ENCODE data around the gene PEX6.

PEX6 gene

DNA sequence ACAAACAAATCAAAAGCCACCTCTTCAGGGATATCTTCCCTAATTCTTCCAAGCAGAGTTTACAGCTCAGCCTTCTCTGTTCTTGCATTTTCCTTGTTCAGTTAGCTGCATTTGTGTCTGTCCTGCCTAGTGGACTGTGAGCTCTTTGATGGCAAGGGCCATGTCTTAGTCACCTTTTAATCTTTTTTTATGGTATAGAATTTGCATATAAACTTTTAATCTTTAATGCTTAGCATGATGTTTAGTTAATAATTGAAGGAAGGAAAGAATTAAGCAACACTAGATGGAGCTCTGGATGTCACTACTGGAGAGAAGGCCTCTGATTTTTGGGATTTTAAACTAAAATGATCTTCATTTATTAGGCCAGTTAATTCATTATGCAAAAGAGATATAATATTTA lies 17.5 kb upstream of the PEX6 start:
- TF ChIP-seq TCF4 (CRISPR knock-in tag; IDR thresholded peaks at IDR 0.05; ENCODE audit: borderline replicate concordance) = no peak
- TF ChIP-seq BACH2 (CRISPR knock-in tag; IDR thresholded peaks at IDR 0.05; ENCODE audit: borderline replicate concordance) = no peak
- no peak for TF ChIP-seq CSRNP3 (CRISPR knock-in tag; IDR thresholded peaks at IDR 0.05)
- TF ChIP-seq CSDC2 (CRISPR knock-in tag; IDR thresholded peaks at IDR 0.05) = no peak
- no peak for TF ChIP-seq ZNF565 (CRISPR knock-in tag; conservative IDR thresholded peaks at IDR 0.05; ENCODE audit: low read depth)
- no peak for TF ChIP-seq TOX (CRISPR knock-in tag; IDR thresholded peaks at IDR 0.05; ENCODE audit: borderline replicate concordance)
- no peak for TF ChIP-seq ZNF8 (CRISPR knock-in tag; IDR thresholded peaks at IDR 0.05)
- TF ChIP-seq GLIS3 (CRISPR knock-in tag; IDR thresholded peaks at IDR 0.05) = no peak
- no peak for TF ChIP-seq RARB (CRISPR knock-in tag; IDR thresholded peaks at IDR 0.05)
- no peak for TF ChIP-seq ARNTL (CRISPR knock-in tag; IDR thresholded peaks at IDR 0.05; ENCODE audit: borderline replicate concordance, low read depth)
- TF ChIP-seq ZFP3 (CRISPR knock-in tag; IDR thresholded peaks at IDR 0.05) = no peak
- TF ChIP-seq, protein P1, sequence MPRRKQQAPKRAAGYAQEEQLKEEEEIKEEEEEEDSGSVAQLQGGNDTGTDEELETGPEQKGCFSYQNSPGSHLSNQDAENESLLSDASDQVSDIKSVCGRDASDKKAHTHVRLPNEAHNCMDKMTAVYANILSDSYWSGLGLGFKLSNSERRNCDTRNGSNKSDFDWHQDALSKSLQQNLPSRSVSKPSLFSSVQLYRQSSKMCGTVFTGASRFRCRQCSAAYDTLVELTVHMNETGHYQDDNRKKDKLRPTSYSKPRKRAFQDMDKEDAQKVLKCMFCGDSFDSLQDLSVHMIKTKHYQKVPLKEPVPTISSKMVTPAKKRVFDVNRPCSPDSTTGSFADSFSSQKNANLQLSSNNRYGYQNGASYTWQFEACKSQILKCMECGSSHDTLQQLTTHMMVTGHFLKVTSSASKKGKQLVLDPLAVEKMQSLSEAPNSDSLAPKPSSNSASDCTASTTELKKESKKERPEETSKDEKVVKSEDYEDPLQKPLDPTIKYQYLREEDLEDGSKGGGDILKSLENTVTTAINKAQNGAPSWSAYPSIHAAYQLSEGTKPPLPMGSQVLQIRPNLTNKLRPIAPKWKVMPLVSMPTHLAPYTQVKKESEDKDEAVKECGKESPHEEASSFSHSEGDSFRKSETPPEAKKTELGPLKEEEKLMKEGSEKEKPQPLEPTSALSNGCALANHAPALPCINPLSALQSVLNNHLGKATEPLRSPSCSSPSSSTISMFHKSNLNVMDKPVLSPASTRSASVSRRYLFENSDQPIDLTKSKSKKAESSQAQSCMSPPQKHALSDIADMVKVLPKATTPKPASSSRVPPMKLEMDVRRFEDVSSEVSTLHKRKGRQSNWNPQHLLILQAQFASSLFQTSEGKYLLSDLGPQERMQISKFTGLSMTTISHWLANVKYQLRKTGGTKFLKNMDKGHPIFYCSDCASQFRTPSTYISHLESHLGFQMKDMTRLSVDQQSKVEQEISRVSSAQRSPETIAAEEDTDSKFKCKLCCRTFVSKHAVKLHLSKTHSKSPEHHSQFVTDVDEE (CRISPR knock-in tag; IDR thresholded peaks at IDR 0.05) = no peak
- no peak for TF ChIP-seq ISL1 (CRISPR knock-in tag; IDR thresholded peaks at IDR 0.05)
- no peak for TF ChIP-seq ESRRG (CRISPR knock-in tag; IDR thresholded peaks at IDR 0.05)
- no peak for TF ChIP-seq PPARA (CRISPR knock-in tag; IDR thresholded peaks at IDR 0.05; ENCODE audit: borderline replicate concordance)
- ATAC-seq = no peak

DNA sequence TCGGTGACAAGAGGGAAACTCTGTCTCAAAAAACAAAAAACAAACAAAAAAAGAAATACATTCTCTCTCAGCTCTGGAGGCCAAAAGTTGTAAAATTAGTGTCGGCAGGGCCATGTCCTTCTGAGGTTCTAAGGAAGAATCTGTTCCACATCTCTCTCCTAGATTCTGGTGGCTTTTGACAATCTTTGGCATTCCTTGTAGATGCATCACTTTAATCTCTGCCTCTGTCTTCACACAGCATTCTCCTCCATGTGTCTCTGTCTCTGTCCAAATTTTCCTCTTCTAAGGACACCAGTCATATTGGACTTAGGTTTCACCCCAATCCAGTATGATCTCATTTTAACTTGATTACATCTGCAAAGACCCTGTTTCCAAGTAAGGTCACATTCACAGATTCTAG lies 14.5 kb upstream of the PEX6 start:
- no peak for TF ChIP-seq ZNF8 (CRISPR knock-in tag; IDR thresholded peaks at IDR 0.05)
- TF ChIP-seq PPARA (CRISPR knock-in tag; IDR thresholded peaks at IDR 0.05; ENCODE audit: borderline replicate concordance) = no peak
- no peak for TF ChIP-seq ZFP3 (CRISPR knock-in tag; IDR thresholded peaks at IDR 0.05)
- TF ChIP-seq, protein P1 (CRISPR knock-in tag; IDR thresholded peaks at IDR 0.05) = no peak
- TF ChIP-seq ARNTL (CRISPR knock-in tag; IDR thresholded peaks at IDR 0.05; ENCODE audit: borderline replicate concordance, low read depth) = no peak
- TF ChIP-seq OSR1 (CRISPR knock-in tag; IDR thresholded peaks at IDR 0.05) = no peak
- TF ChIP-seq POU6F1 (CRISPR knock-in tag; IDR thresholded peaks at IDR 0.05; ENCODE audit: borderline replicate concordance, low read depth) = no peak
- TF ChIP-seq TCF4 (CRISPR knock-in tag; IDR thresholded peaks at IDR 0.05; ENCODE audit: borderline replicate concordance) = no peak
- TF ChIP-seq CSRNP3 (CRISPR knock-in tag; IDR thresholded peaks at IDR 0.05) = no peak
- no peak for TF ChIP-seq ZFP30 (CRISPR knock-in tag; IDR thresholded peaks at IDR 0.05)
- TF ChIP-seq ZC3H10 (CRISPR knock-in tag; IDR thresholded peaks at IDR 0.05) = no peak
- TF ChIP-seq, protein P2, sequence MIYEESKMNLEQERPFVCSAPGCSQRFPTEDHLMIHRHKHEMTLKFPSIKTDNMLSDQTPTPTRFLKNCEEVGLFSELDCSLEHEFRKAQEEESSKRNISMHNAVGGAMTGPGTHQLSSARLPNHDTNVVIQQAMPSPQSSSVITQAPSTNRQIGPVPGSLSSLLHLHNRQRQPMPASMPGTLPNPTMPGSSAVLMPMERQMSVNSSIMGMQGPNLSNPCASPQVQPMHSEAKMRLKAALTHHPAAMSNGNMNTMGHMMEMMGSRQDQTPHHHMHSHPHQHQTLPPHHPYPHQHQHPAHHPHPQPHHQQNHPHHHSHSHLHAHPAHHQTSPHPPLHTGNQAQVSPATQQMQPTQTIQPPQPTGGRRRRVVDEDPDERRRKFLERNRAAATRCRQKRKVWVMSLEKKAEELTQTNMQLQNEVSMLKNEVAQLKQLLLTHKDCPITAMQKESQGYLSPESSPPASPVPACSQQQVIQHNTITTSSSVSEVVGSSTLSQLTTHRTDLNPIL (CRISPR knock-in tag; IDR thresholded peaks at IDR 0.05; ENCODE audit: low read depth) = no peak
- no peak for TF ChIP-seq RARB (CRISPR knock-in tag; IDR thresholded peaks at IDR 0.05)
- no peak for TF ChIP-seq TOX (CRISPR knock-in tag; IDR thresholded peaks at IDR 0.05; ENCODE audit: borderline replicate concordance)
- no peak for TF ChIP-seq ESRRG (CRISPR knock-in tag; IDR thresholded peaks at IDR 0.05)
- no peak for TF ChIP-seq BACH2 (CRISPR knock-in tag; IDR thresholded peaks at IDR 0.05; ENCODE audit: borderline replicate concordance)
- TF ChIP-seq PATZ1 (CRISPR knock-in tag; IDR thresholded peaks at IDR 0.05; ENCODE audit: borderline replicate concordance) = no peak
- no peak for TF ChIP-seq ZNF565 (CRISPR knock-in tag; conservative IDR thresholded peaks at IDR 0.05; ENCODE audit: low read depth)
- TF ChIP-seq GLIS3 (CRISPR knock-in tag; IDR thresholded peaks at IDR 0.05) = no peak
- peak; percentile 68 for ATAC-seq
